ENCODE data around the gene SOX6. TPM values are rescaled to one million over a fixed set of nuclear protein-coding genes. Genes with fewer than 3 reads are reported as not detected.

The SOX6 gene
- total RNA-seq (2014; rRNA removed; shearing (Covaris generic)) (0.13 TPM in 1 of 2 replicates, not detected in the other), total RNA-seq (2022) (not detected in 2 replicates), Bru-seq, nascent RNA (percentile 8 among the genes with signal in this experiment), BruChase-seq, experiment 1, labeled RNA remaining after a 6-hour chase (percentile 3 among the genes with signal in this experiment), BruChase-seq, experiment 2, labeled RNA remaining after a 2-hour chase (percentile 6 among the genes with signal in this experiment)
- long read RNA-seq, partial matches to known transcripts, result 0 of 1 reads
- long read RNA-seq, other reads (novel, unspliced or antisense), result 1 of 1 reads

DNA sequence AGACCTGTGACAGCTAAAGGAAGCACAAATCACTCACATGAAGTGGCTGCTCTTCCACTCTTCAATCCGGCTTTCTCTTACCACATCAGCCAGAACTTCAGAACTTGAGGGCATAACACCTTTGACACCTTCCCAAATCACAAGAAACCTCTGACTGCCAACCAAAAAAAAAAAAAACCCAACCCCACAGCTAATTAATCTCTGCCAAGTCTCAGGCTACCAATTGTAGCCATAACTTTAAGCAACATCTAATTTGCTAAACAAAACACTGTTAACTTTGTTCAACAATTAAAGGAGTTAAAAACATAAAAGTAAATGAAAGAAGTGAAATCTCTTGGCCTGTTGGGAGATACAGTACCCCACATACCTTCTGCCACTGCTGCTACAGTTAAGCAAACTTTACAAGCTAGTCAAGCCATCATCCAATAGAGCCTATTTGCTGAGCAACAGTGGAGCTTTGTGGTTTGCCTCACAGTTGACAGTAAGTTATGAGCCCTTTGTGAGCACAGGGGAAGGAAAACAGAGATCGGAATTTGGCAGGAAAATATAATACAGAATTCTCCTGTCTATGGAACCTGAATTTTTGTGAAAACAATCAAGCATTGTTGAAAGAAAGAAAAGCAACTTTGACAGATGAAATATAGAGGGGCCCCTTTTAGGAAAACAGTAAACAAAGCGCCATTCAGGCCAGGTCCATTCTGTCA is at the start of gene SOX6:
SOX6 (minus strand) TSS at position 490 of the 704 bp plus-strand sequence. CDS start 15,298 bp downstream, outside the sequence.
- no peak within 1 kb of the TSS for H3K4me2 ChIP-seq (ENCODE audit: low read length)

DNA sequence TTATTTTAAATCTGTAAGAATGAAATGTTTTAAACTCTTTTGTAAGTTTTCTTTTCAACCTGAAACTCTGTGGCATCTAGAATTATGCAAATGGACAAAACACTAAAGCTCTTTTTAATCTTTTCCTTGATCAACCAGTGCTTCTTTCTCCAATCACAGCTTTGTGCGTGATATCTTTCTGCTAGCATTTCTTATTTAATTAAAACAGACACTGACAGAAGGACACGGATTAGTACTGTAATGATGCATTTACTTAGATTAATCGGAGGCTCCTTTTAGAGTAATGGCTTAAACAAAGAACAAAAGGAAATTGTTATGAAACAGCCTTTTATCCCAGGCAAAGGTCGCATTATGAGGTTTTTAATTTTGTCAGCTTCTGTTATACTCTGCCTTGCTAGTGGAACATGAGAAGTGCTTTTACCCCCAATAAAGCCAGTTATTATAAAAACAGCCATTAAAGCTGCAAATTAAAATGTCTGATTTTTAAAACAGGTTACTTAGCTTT is 48.5 kb upstream of the SOX6 start:
- no peaks in the 10 kb centered on the region for H4K20me1 ChIP-seq (ENCODE audit: insufficient read depth, low read length)
- H3K4me2 ChIP-seq (ENCODE audit: low read length), result no peak overlapping the region
- ChIA-PET POLR2A (interaction anchor here (0.7 kb wide), 1 partner anchor 528 kb away, joined by 3 read pairs; no protein-coding TSS in a partner anchor), CTCF (ENCODE audit: unreplicated experiment) (no interaction called here)
- no peak for DNase-seq (ENCODE audit: low spot score)
- H2AFZ ChIP-seq (ENCODE audit: low read length), result no peak overlapping the region
- H3K4me3 ChIP-seq (ENCODE audit: low read depth, low read length, poor library complexity, severe bottlenecking), result no peak overlapping the region
- BruUV-seq (replicated peaks), result no TSS peak
- no peaks in the 10 kb centered on the region for H3K9me2 ChIP-seq (ENCODE audit: insufficient read depth, low read length)
- no peaks in the 10 kb centered on the region for H3K79me2 ChIP-seq (ENCODE audit: insufficient read depth, low read depth, low read length)
- H3K27ac ChIP-seq (ENCODE audit: low read depth, low read length, poor library complexity, severe bottlenecking), result no peak overlapping the region
- TF ChIP-seq EZH2phosphoT487 (IDR thresholded peaks at IDR 0.05; ENCODE audit: borderline replicate concordance, low read depth, low read length), result no peak
- TF ChIP-seq, protein P1, sequence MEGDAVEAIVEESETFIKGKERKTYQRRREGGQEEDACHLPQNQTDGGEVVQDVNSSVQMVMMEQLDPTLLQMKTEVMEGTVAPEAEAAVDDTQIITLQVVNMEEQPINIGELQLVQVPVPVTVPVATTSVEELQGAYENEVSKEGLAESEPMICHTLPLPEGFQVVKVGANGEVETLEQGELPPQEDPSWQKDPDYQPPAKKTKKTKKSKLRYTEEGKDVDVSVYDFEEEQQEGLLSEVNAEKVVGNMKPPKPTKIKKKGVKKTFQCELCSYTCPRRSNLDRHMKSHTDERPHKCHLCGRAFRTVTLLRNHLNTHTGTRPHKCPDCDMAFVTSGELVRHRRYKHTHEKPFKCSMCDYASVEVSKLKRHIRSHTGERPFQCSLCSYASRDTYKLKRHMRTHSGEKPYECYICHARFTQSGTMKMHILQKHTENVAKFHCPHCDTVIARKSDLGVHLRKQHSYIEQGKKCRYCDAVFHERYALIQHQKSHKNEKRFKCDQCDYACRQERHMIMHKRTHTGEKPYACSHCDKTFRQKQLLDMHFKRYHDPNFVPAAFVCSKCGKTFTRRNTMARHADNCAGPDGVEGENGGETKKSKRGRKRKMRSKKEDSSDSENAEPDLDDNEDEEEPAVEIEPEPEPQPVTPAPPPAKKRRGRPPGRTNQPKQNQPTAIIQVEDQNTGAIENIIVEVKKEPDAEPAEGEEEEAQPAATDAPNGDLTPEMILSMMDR (conservative IDR thresholded peaks at IDR 0.05; ENCODE audit: low read length), result no peak
- no peaks in the 10 kb centered on the region for H3K9me3 ChIP-seq (ENCODE audit: low read length)
- H3K36me3 ChIP-seq (ENCODE audit: insufficient read depth, low read length), result no peaks in the 10 kb centered on the region
- H3K4me1 ChIP-seq (ENCODE audit: insufficient read depth, low read length, poor library complexity, severe bottlenecking), result no peaks in the 10 kb centered on the region
- intact Hi-C loops (cut with micrococcal nuclease; ENCODE audit: unreplicated experiment), result no loop called here

More for the DNA sequence above, at the start of gene SOX6:
- BruUV-seq (replicated peaks), result no TSS peak
- Histone ChIP-seq H3K36me3 (ENCODE audit: insufficient read depth, low read length) (no peaks in the 10 kb centered on the region), H3K79me2 (ENCODE audit: insufficient read depth, low read depth, low read length) (no peaks in the 10 kb centered on the region), H4K20me1 (ENCODE audit: insufficient read depth, low read length) (no peaks in the 10 kb centered on the region), H3K27ac (ENCODE audit: low read depth, low read length, poor library complexity, severe bottlenecking) (no peak within 1 kb of the TSS), H2AFZ (ENCODE audit: low read length) (no peak within 1 kb of the TSS), H3K9me2 (ENCODE audit: insufficient read depth, low read length) (no peaks in the 10 kb centered on the region), H3K4me3 (ENCODE audit: low read depth, low read length, poor library complexity, severe bottlenecking) (no peak within 1 kb of the TSS), H3K4me1 (ENCODE audit: insufficient read depth, low read length, poor library complexity, severe bottlenecking) (no peaks in the 10 kb centered on the region), H3K9me3 (ENCODE audit: low read length) (no peaks in the 10 kb centered on the region)
- intact Hi-C loops (cut with micrococcal nuclease; ENCODE audit: unreplicated experiment), result no loop called here
- no peak for TF ChIP-seq EZH2phosphoT487 (IDR thresholded peaks at IDR 0.05; ENCODE audit: borderline replicate concordance, low read depth, low read length)
- TF ChIP-seq, protein P1 (conservative IDR thresholded peaks at IDR 0.05; ENCODE audit: low read length), result no peak
- ChIA-PET POLR2A (interaction anchor here (0.7 kb wide), 1 partner anchor 18 kb away, joined by 3 read pairs; no protein-coding TSS in a partner anchor), CTCF (ENCODE audit: unreplicated experiment) (no interaction called here)
- no peak for DNase-seq (ENCODE audit: low spot score)

Measured in OCI-LY7 (cell line).